SK-N-SH (cell line): Measurements from ENCODE around the gene BMAL2. TPM values are rescaled to one million over a fixed set of nuclear protein-coding genes. Genes with fewer than 3 reads are reported as not detected.

Experiments
- CTCF ChIA-PET: fragments of 300-600, 350-600 bp; formaldehyde crosslinking; extraction: SDS; loops from one replicate; lab custom pipeline; 2021; lab: Yijun Ruan, JAX
- POLR2A ChIA-PET: fragments of 350-600 bp; sonication (Branson Sonifier 250); formaldehyde crosslinking; extraction: SDS; loops from one replicate; lab custom pipeline; 2020; ENCODE audit warnings: antibody characterized with exemption, inconsistent platforms; lab: Yijun Ruan, JAX
- DNase-seq: peaks from one replicate; pipeline ENCODE4 v3.0.0; 2012
- H2AFZ ChIP-seq: fragments of 200-600 bp; sonication (generic); 2 replicates; pipeline ENCODE4 v1.8.1; 2016; ENCODE audit warnings: antibody characterized with exemption, mild to moderate bottlenecking, low read depth
- H3F3A ChIP-seq: fragments of 200-600 bp; sonication (generic); replicated peaks from 2 replicates; pipeline ENCODE3; 2016; ENCODE audit warnings: antibody characterized with exemption, mild to moderate bottlenecking; ENCODE audit not compliant: insufficient read depth
- H3K27ac ChIP-seq, 2 experiments: fragments of 200-500 bp in 1 of 2; fragments of 200-600 bp in 1 of 2; sonication (Bioruptor generic) in 1 of 2; sonication (generic), shearing (Covaris generic) in 1 of 2; 2 replicates each; pipeline versions ENCODE4 v1.5.1 to v1.6.1; 2014 to 2016; ENCODE audit warnings: low read depth in 2 of 2, inconsistent platforms in 1 of 2, low read length in 1 of 2, mild to moderate bottlenecking in 1 of 2, mixed read lengths in 1 of 2
- H3K27me3 ChIP-seq: fragments of 200-600 bp; sonication (generic), shearing (Covaris generic); 2 replicates; pipeline ENCODE4 v1.6.1; 2016; ENCODE audit warnings: mixed run types; ENCODE audit not compliant: insufficient read depth
- H3K36me3 ChIP-seq, 2 experiments: fragments of 200-500 bp in 1 of 2; fragments of 200-600 bp in 1 of 2; sonication (Bioruptor generic) in 1 of 2; sonication (generic) in 1 of 2; replicated peaks in 1 of 2; 2 replicates each; pipeline versions ENCODE3 to v1.5.1; 2014 to 2016; ENCODE audit warnings: low read length in 1 of 2, mild to moderate bottlenecking in 1 of 2; ENCODE audit not compliant: insufficient read depth in 2 of 2, control insufficient read depth in 1 of 2
- H3K4me1 ChIP-seq, 2 experiments: fragments of 200-500 bp in 1 of 2; fragments of 200-600 bp in 1 of 2; sonication (Bioruptor generic) in 1 of 2; sonication (generic), shearing (Covaris generic) in 1 of 2; 2 replicates each; pipeline versions ENCODE4 v1.5.1 to v1.6.1; 2014 to 2016; ENCODE audit warnings: low read depth in 1 of 2, low read length in 1 of 2, mixed run types in 1 of 2; ENCODE audit not compliant: insufficient read depth in 2 of 2, control insufficient read depth in 1 of 2
- H3K4me2 ChIP-seq: fragments of 200-600 bp; sonication (generic), shearing (Covaris generic); 2 replicates; pipeline ENCODE4 v1.6.1; 2017; ENCODE audit warnings: mixed run types
- H3K4me3 ChIP-seq, 2 experiments: fragments of 200-500 bp in 1 of 2; fragments of 200-600 bp in 1 of 2; sonication (Bioruptor generic) in 1 of 2; sonication (generic), shearing (Covaris generic) in 1 of 2; 2 replicates each; pipeline versions ENCODE4 v1.5.1 to v1.8.1; 2014 to 2016; ENCODE audit warnings: low read depth in 2 of 2, inconsistent platforms in 1 of 2, low read length in 1 of 2, mild to moderate bottlenecking in 1 of 2, mixed read lengths in 1 of 2, moderate library complexity in 1 of 2
- H3K79me2 ChIP-seq: fragments of 200-600 bp; sonication (generic); 2 replicates; pipeline ENCODE4 v1.8.1; 2017; ENCODE audit warnings: mild to moderate bottlenecking; ENCODE audit not compliant: insufficient read depth
- H3K9ac ChIP-seq: fragments of 200-600 bp; sonication (generic); 2 replicates; pipeline ENCODE4 v1.6.1; 2017; ENCODE audit warnings: mixed run types
- H3K9me2 ChIP-seq: fragments of 200-600 bp; sonication (generic); 2 replicates; pipeline ENCODE4 v1.6.1; 2017; ENCODE audit warnings: mixed run types
- H3K9me3 ChIP-seq: fragments of 200-600 bp; sonication (generic); 2 replicates; pipeline ENCODE4 v1.6.1; 2017; ENCODE audit warnings: mixed run types, mild to moderate bottlenecking, moderate library complexity
- H4K20me1 ChIP-seq: fragments of 200-600 bp; sonication (generic); 2 replicates; pipeline ENCODE4 v1.6.1; 2017; ENCODE audit warnings: mild to moderate bottlenecking, mixed run types; ENCODE audit not compliant: insufficient read depth
- CTCF ChIP-seq: fragments of 200-600 bp; sonication (generic); IDR thresholded peaks from 2 replicates; pipeline ENCODE4 v1.6.1; 2017; ENCODE audit warnings: antibody characterized with exemption, mild to moderate bottlenecking, moderate library complexity
- EP300 ChIP-seq, 2 experiments: IDR thresholded peaks; 2 replicates each; pipeline versions ENCODE4 v1.4.0 to v1.6.1; 2012; ENCODE audit warnings: borderline replicate concordance in 1 of 2, low read depth in 1 of 2, low read length in 1 of 2
- FOXJ3 ChIP-seq: sonication (generic); formaldehyde crosslinking; IDR thresholded peaks from 2 replicates; pipeline ENCODE4 v1.5.1; 2020; ENCODE audit warnings: mild to moderate bottlenecking, missing genetic modification reagents
- FOXM1 ChIP-seq: IDR thresholded peaks from 2 replicates; pipeline ENCODE4 v1.4.0; 2012; ENCODE audit warnings: low read depth, mild to moderate bottlenecking
- GABPA ChIP-seq: IDR thresholded peaks from 2 replicates; pipeline ENCODE4 v1.4.0; 2012; ENCODE audit warnings: low read depth, mild to moderate bottlenecking
- MXI1 ChIP-seq: IDR thresholded peaks from 2 replicates; pipeline ENCODE4 v1.6.1; 2012; ENCODE audit warnings: mild to moderate bottlenecking, low read depth, low read length, improper control_type of control experiment
- PBX3 ChIP-seq: IDR thresholded peaks from 2 replicates; pipeline ENCODE4; 2012
- RAD21 ChIP-seq: IDR thresholded peaks from 2 replicates; pipeline ENCODE4 v1.6.1; 2012; ENCODE audit warnings: mild to moderate bottlenecking, low read length
- RXRA ChIP-seq: IDR thresholded peaks from 2 replicates; pipeline ENCODE4 v1.4.0; 2012; ENCODE audit warnings: low read depth, mild to moderate bottlenecking, borderline replicate concordance
- TEAD4 ChIP-seq: IDR thresholded peaks from 2 replicates; pipeline ENCODE4 v1.4.0; 2012; ENCODE audit warnings: mild to moderate bottlenecking, borderline replicate concordance; ENCODE audit not compliant: insufficient read depth
- ZBTB33 ChIP-seq: IDR thresholded peaks from 2 replicates; pipeline ENCODE4 v1.4.0; 2012; ENCODE audit warnings: low read depth, borderline replicate concordance
- WGBS: methylation state at CpG from one replicate; pipeline ENCODE4 v1.1.6; 2017; ENCODE audit warnings: low lambda C conversion rate; 5-methylcytosine and 5-hydroxymethylcytosine counted together
- polyA plus RNA-seq, 3 experiments: library from polyadenylated mRNA; depleted of rRNA; stranded (reverse); fragments of >200 nt; gene quantifications; 2 replicates each; pipeline ENCODE4 v1.2.3, GENCODE V29; 2012

The BMAL2 gene
- polyA plus RNA-seq, 1 of the 3 experiments (the other 2 are of a cell fraction) = 6.4 TPM

GRCh38 chr12:27309293-27309994 is 23.2 kb upstream of the BMAL2 start:
- POLR2A ChIA-PET = no interaction called here
- peaks cover 0 to 4% of the 10 kb centered on the region in 2 experiments; a peak in 2 of 4 replicates for H3K4me1 ChIP-seq
- H3K27ac ChIP-seq = no peak overlapping the region
- no peak overlapping the region for H3K4me3 ChIP-seq
- H3K36me3 ChIP-seq = peaks cover 26 to 51% of the 10 kb centered on the region in 2 experiments
- H3F3A ChIP-seq = peaks cover 5% of the 10 kb centered on the region
- no peak overlapping the region for H3K9ac ChIP-seq
- 89% methylated on average over 2 of the region's 2 CpGs for WGBS
- DNase-seq = no peak
- H3K27me3 ChIP-seq = no peaks in the 10 kb centered on the region
- H2AFZ ChIP-seq = no peak overlapping the region
- H4K20me1 ChIP-seq = no peaks in the 10 kb centered on the region
- H3K9me2 ChIP-seq = no peaks in the 10 kb centered on the region
- H3K9me3 ChIP-seq = no peaks in the 10 kb centered on the region
- TF ChIP-seq GABPA = no peak
- TF ChIP-seq, all 33 proteins: peak for 0
- CTCF ChIA-PET = interaction anchor here (0.7 to 8.3 kb wide), 3 partner anchors 20 to 476 kb away, joined by 3 to 108 read pairs (median 4); partner anchors contain the start of genes ITPR2 and TM7SF3
- Histone ChIP-seq H3K4me2 (no peak overlapping the region), H3K79me2 (no peaks in the 10 kb centered on the region; the same call in 1 of the 2 replicates)

GRCh38 chr12:27309995-27310315 is 22.7 kb upstream of the BMAL2 start:
- Histone ChIP-seq H4K20me1 (no peaks in the 10 kb centered on the region), H3K4me3 (no peak overlapping the region), H3K4me1 (peaks cover 0 to under 1% of the 10 kb centered on the region in 2 experiments; a peak in 2 of 4 replicates), H3K9me3 (no peaks in the 10 kb centered on the region), H3K36me3 (peaks cover 31 to 56% of the 10 kb centered on the region in 2 experiments), H3K9ac (no peak overlapping the region), H2AFZ (no peak overlapping the region), H3K4me2 (no peak overlapping the region), H3K27ac (no peak overlapping the region), H3K9me2 (no peaks in the 10 kb centered on the region), H3K79me2 (no peaks in the 10 kb centered on the region; the same call in 1 of the 2 replicates), H3K27me3 (no peaks in the 10 kb centered on the region), H3F3A (peaks cover 5% of the 10 kb centered on the region)
- no peak for DNase-seq
- WGBS = 85% methylated on average over 1 of the region's 1 CpG
- POLR2A ChIA-PET = no interaction called here
- CTCF ChIA-PET = interaction anchor here (0.9 kb wide), 1 partner anchor 19 kb away, joined by 4 read pairs; no protein-coding TSS in a partner anchor
- no peak for TF ChIP-seq PBX3
- TF ChIP-seq GABPA = no peak
- TF ChIP-seq RAD21 = no peak
- no peak for TF ChIP-seq FOXJ3
- TF ChIP-seq RXRA = no peak
- no peak for TF ChIP-seq ZBTB33
- no peak for TF ChIP-seq MXI1
- no peak for TF ChIP-seq EP300 (IDR thresholded peaks at IDR 0.05; ENCODE audit: borderline replicate concordance in 1 of 2, low read depth in 1 of 2, low read length in 1 of 2)
- TF ChIP-seq CTCF = no peak
- TF ChIP-seq TEAD4 = no peak
- TF ChIP-seq FOXM1 = no peak
